ENCODE measurements around the gene NLRC5. TPM values are rescaled to one million over a fixed set of nuclear protein-coding genes. Genes with fewer than 3 reads are reported as not detected.
"Not testable (repeated sequence)": the region's sequence is repeated elsewhere in the genome, so short reads cannot be mapped to it uniquely, and the experiment has no call there.

Gene NLRC5
- total RNA-seq, 1 experiment from 2014 or later: 29.4 TPM

DNA sequence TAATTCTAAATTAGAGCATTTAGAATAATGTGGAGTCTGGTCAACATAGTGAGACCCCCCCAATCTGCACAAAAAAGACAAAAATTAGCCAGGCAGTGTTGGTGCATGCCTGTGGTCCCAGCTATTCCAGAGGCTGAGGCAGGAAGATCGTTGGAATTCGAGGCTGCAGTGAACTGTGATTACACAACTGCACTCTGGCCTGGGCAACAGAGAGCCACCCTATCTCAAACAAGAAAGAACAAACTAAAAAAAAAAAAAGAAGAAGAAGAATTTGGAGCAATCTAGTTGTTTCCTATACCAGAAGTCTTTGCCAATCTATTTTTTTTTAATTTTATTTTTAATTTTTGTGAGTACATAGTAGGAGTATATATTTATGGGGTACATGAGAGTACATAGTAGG is 21.6 kb upstream of the NLRC5 start:
- no peaks in the 10 kb centered on the region for H3K36me3 ChIP-seq
- DNase-seq (ENCODE audit: low read depth in 1 of 2, low spot score in 2 of 2): no peak
- H3K9me3 ChIP-seq (replicated peaks): no peaks in the 10 kb centered on the region; the same call in 1 of the 2 replicates
- peaks cover 15% of the 10 kb centered on the region for H3K4me1 ChIP-seq (replicated peaks)
- H3K4me3 ChIP-seq: no peak overlapping the region
- H3K27me3 ChIP-seq (replicated peaks): no peaks in the 10 kb centered on the region
- no peak overlapping the region for H3K27ac ChIP-seq

DNA sequence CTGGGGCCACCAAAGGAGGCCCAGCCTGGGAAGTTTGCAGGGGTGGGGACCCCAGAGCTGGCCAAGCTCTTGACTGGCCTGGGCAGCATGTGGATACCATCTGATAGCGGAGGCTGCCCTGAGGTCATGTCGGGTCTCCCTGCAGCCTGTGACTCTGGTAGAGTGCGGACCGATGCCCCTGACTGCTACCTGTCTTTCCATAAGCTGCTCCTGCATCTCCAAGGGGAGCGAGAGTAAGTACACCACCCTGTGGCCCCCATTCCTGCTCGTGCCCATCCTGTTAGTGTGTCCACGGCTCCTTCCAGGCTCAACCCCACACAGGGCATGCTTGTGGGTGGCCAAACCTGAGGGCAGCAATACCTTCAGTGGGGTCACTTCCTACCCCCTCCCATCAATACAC is 19.6 kb upstream of the NLRC5 start:
- no peaks in the 10 kb centered on the region for H3K36me3 ChIP-seq
- H3K27ac ChIP-seq: no peak overlapping the region
- no peak for DNase-seq (ENCODE audit: low read depth in 1 of 2, low spot score in 2 of 2)
- no peaks in the 10 kb centered on the region; the same call in 1 of the 2 replicates for H3K9me3 ChIP-seq (replicated peaks)
- no peak overlapping the region for H3K4me3 ChIP-seq
- H3K4me1 ChIP-seq (replicated peaks): peaks cover 12% of the 10 kb centered on the region
- no peaks in the 10 kb centered on the region for H3K27me3 ChIP-seq (replicated peaks)

DNA sequence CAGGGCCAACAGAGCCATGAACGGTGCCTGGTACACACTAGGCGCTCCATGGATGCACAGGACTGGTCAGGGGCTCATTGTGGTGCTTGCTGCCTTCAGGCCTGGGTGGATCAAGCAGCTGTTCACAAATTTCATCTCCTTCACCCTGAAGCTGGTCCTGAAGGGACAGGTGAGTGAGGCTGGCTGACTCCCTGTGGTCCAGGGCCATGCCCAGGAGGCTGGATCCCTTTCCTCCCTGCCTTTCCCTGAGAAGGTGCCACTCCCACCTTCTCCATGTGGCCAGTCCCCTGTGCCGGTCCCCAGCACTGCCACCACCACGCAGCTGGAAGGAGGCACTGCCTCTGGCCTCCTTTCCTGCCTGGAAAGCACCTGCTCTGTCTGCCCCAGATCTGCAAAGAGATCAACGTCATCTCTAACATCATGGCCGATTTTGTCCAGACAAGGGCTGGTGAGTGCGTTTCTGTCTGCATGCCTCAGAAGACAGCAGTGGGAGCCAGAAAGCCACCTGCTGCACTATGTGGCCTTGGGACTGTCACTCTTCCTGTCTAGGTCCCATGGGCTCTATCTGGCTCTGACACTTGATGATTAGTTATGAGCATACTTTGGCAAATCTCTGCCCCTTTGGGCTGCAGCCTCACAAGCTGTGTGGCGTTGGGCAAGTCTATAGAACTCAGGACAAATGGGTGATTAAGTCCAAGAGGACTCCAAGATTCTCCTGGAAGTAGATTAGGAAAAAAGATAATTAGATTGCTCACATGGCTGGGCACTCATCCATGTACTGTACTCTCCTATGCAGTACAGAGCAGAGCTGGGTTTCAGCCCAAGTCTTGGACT is 18.2 kb upstream of the NLRC5 start:
- H3K4me1 ChIP-seq (replicated peaks): no peaks in the 10 kb centered on the region; the same call in 1 of the 2 replicates
- DNase-seq (ENCODE audit: low read depth in 1 of 2, low spot score in 2 of 2): no peak

DNA sequence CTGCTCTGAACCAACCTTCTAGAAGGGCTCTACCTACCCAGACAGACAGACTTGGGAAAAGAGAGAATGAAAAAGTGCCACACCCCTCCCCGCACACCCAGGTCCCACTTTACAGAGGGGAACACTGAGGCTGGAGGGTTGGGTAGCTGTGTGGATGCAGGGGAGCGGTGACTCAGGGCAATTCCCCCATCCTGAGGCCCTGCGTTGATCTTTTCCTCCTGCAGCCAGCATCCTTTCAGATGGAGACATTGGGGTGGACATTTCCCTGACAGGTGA is 17.7 kb upstream of the NLRC5 start:
- no peaks in the 10 kb centered on the region for H3K4me1 ChIP-seq (replicated peaks)

More for the DNA sequence above, 18.2 kb upstream of the NLRC5 start:
- Histone ChIP-seq H3K27me3 (replicated peaks) (no peaks in the 10 kb centered on the region), H3K4me3 (no peak overlapping the region), H3K9me3 (replicated peaks) (no peaks in the 10 kb centered on the region; the same call in 1 of the 2 replicates), H3K27ac (no peak overlapping the region), H3K36me3 (no peaks in the 10 kb centered on the region)

DNA sequence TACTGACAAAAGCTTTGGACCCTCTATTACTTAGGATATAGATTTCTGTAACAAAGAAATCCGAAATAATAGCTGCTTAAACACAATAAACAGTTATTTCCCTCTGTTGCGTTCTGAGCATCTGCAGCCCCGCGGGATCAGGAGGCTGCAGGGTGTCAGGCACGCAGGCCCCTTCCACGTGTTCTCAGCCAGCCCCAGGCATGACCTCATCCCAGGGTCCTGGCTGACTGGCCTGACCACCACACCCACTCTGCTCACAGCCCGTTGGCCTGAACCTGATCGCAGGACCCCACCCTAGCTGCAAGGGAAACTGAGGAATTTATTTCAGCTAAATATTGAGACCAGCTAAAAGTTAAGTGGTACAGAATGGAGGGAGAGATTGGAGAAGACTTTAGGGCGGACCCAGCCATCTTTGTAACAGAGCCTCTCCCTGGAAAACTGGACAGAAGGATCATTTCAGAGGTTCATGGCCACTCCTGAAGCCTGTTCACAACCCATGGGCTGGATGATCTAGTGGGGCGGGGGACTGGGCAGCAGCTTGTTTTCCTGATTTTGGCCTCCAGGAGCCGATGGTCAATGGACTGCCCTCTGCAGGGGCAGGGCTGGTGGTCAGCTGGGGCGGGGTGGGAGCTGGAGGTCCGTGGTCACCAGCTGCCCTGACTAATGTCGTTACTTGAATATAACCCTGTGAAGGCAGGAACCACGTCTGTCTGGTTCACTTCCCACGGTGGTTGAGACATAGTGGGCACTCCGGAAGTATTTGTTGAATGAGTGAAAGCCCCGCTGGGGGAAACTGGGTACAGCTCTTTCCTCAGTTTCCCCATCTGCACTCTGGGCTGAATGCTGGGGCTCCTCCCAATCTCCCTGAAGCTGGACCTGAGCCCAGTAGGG is 16.7 kb upstream of the NLRC5 start:
- no peak for DNase-seq (ENCODE audit: low read depth in 1 of 2, low spot score in 2 of 2)
- Histone ChIP-seq H3K9me3 (replicated peaks) (no peaks in the 10 kb centered on the region; the same call in 1 of the 2 replicates), H3K4me3 (no peak overlapping the region), H3K27ac (no peak overlapping the region), H3K4me1 (replicated peaks) (no peaks in the 10 kb centered on the region), H3K27me3 (replicated peaks) (no peaks in the 10 kb centered on the region), H3K36me3 (no peaks in the 10 kb centered on the region)

More for the DNA sequence above, 17.7 kb upstream of the NLRC5 start:
- Histone ChIP-seq H3K27me3 (replicated peaks) (no peaks in the 10 kb centered on the region), H3K27ac (no peak overlapping the region), H3K36me3 (no peaks in the 10 kb centered on the region), H3K4me3 (no peak overlapping the region), H3K9me3 (replicated peaks) (no peaks in the 10 kb centered on the region; the same call in 1 of the 2 replicates)
- no peak for DNase-seq (ENCODE audit: low read depth in 1 of 2, low spot score in 2 of 2)

DNA sequence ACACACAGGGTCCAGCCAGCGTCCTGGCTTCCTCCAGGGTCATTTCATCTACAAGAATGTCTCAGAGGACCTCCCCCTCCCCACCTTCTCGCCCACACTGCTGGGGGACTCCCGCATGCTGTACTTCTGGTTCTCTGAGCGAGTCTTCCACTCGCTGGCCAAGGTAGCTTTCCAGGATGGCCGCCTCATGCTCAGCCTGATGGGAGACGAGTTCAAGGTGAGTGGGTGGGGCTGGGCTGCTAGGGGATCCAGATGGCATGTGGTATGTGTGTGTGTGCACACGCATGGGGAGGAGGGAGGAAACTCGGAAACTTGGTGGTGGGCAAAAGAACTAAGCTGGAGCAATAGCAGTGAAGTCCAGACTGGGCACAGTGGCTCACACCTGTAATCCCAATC is 16.1 kb upstream of the NLRC5 start:
- Histone ChIP-seq H3K4me3 (no peak overlapping the region), H3K9me3 (replicated peaks) (no peaks in the 10 kb centered on the region; the same call in 1 of the 2 replicates), H3K27me3 (replicated peaks) (no peaks in the 10 kb centered on the region), H3K36me3 (no peaks in the 10 kb centered on the region), H3K27ac (no peak overlapping the region), H3K4me1 (replicated peaks) (no peaks in the 10 kb centered on the region)
- no peak for DNase-seq (ENCODE audit: low read depth in 1 of 2, low spot score in 2 of 2)

GRCh38 chr16:56973899-56974298 is 15.5 kb upstream of the NLRC5 start:
- H3K27ac ChIP-seq; H3K36me3 ChIP-seq; H3K9me3 ChIP-seq (replicated peaks); H3K27me3 ChIP-seq (replicated peaks); H3K4me1 ChIP-seq (replicated peaks); DNase-seq (ENCODE audit: low read depth in 1 of 2, low spot score in 2 of 2); H3K4me3 ChIP-seq: not testable (repeated sequence)

DNA sequence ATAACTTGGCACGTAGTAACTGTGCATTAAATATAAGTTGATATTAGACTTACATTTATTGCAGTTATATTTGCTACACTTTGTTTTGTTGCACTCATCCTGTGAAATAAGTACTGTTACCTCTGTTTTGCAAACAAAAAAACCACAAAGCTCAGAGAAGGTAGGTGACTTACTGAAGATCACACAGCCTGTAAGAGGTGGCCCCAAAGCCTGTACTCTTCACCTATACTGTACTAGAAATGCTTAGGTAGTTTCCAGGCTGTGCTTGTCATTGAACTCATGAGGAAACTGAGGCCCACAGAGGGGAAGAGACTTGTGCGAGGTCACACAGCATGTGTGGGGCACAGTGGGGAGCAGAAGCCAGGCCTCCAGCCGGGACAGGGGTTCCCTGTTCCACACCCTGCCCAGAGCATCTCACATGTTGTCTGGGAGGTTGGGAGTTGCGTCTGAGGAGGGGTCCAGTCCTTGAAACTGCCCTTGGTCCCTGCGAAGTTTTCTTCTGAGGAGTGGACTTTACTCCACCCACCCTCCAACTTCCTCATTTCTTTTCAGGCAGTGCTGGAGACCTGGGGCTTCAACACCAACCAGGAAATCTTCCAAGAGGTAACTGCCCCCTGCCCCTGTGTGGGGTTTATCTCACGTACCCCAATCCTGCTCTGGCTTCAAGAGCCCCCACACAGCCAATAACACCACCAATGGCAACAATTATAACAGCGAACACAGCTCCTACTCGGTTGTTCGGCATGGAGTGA is 14.6 kb upstream of the NLRC5 start:
- Histone ChIP-seq H3K4me3 (no peak overlapping the region), H3K9me3 (replicated peaks) (no peaks in the 10 kb centered on the region; the same call in 1 of the 2 replicates), H3K36me3 (no peaks in the 10 kb centered on the region), H3K27me3 (replicated peaks) (no peaks in the 10 kb centered on the region), H3K4me1 (replicated peaks) (no peaks in the 10 kb centered on the region), H3K27ac (no peak overlapping the region)
- no peak for DNase-seq (ENCODE audit: low read depth in 1 of 2, low spot score in 2 of 2)

- no peak for DNase-seq (ENCODE audit: low read depth in 1 of 2, low spot score in 2 of 2)
- H3K27me3 ChIP-seq (replicated peaks): no peaks in the 10 kb centered on the region
- no peaks in the 10 kb centered on the region for H3K4me1 ChIP-seq (replicated peaks)
- no peaks in the 10 kb centered on the region for H3K9me3 ChIP-seq (replicated peaks)
- H3K36me3 ChIP-seq: no peaks in the 10 kb centered on the region
- H3K4me3 ChIP-seq: no peak overlapping the region
- H3K27ac ChIP-seq: no peak overlapping the region
These were observed 13.6 kb upstream of the NLRC5 start for GRCh38 chr16:56975714-56976113.

GRCh38 chr16:56977216-56977615 is 12.1 kb upstream of the NLRC5 start:
- Histone ChIP-seq H3K27ac (no peak overlapping the region), H3K4me3 (no peak overlapping the region), H3K36me3 (no peaks in the 10 kb centered on the region), H3K9me3 (replicated peaks) (no peaks in the 10 kb centered on the region), H3K4me1 (replicated peaks) (no peaks in the 10 kb centered on the region), H3K27me3 (replicated peaks) (no peaks in the 10 kb centered on the region)
- DNase-seq (ENCODE audit: low read depth in 1 of 2, low spot score in 2 of 2): no peak

GRCh38 chr16:56977823-56978430 is 11.4 kb upstream of the NLRC5 start:
- H3K9me3 ChIP-seq (replicated peaks): no peaks in the 10 kb centered on the region
- no peaks in the 10 kb centered on the region for H3K4me1 ChIP-seq (replicated peaks)
- H3K27ac ChIP-seq: no peak overlapping the region
- no peaks in the 10 kb centered on the region for H3K27me3 ChIP-seq (replicated peaks)
- H3K4me3 ChIP-seq: no peak overlapping the region
- H3K36me3 ChIP-seq: no peaks in the 10 kb centered on the region
- no peak for DNase-seq (ENCODE audit: low read depth in 1 of 2, low spot score in 2 of 2)

- no peaks in the 10 kb centered on the region for H3K36me3 ChIP-seq
- H3K9me3 ChIP-seq (replicated peaks): no peaks in the 10 kb centered on the region
- H3K4me1 ChIP-seq (replicated peaks): peaks cover 2% of the 10 kb centered on the region
- H3K27ac ChIP-seq: no peak overlapping the region
- no peak overlapping the region for H3K4me3 ChIP-seq
- no peak for DNase-seq (ENCODE audit: low read depth in 1 of 2, low spot score in 2 of 2)
- H3K27me3 ChIP-seq (replicated peaks): no peaks in the 10 kb centered on the region
These were observed 9.2 kb upstream of the NLRC5 start for GRCh38 chr16:56980201-56980535.
